Vagina (tissue), 2 donors: ENCODE data around the gene PKD1.

Experiments
- POLR2A ChIP-seq, 2 donors: fragments of 450-650 bp; IDR thresholded peaks; one replicate each; pipeline ENCODE4 v1.6.1; 2017; ENCODE audit warnings: antibody characterized with exemption in 2 of 2, mild to moderate bottlenecking in 2 of 2, moderate library complexity in 2 of 2
- POLR2AphosphoS5 ChIP-seq, 2 donors: sonication (generic); formaldehyde crosslinking; IDR thresholded peaks; one replicate each; pipeline ENCODE4 v1.9.0; 2017; ENCODE audit warnings: antibody characterized with exemption in 2 of 2, mild to moderate bottlenecking in 2 of 2, low read depth in 1 of 2; ENCODE audit not compliant: insufficient read depth in 1 of 2
- TF ChIP-seq, protein P1 (sequence below), 3 experiments: fragments of 450-650 bp in 2 of 3; fragments of 200-600 bp in 1 of 3; sonication (generic) in 1 of 3; IDR thresholded peaks; one replicate each; pipeline ENCODE4 v1.5.1; 2017 to 2019; ENCODE audit warnings: antibody characterized with exemption in 3 of 3, mild to moderate bottlenecking in 2 of 3, moderate library complexity in 2 of 3

DNA sequence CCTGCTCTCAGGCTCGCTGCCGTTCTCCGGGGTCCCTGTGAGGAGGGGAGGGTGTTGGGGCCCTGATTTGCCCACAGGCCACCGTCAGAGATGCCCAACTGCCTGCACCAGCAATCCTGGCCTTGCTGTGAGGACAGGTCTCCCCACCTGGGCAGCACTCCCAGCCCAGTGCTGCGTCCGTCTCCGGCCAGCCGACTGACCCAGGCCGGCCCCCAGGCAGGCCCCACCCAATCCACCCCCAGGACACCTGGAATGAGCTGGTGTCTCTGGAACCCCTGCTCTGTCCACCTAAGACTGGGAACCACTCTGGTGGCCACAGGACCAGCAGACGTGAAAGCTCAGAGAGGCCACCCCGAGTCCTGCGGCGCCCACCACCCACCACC is 20.1 kb downstream of the PKD1 start:
- TF ChIP-seq POLR2A (IDR thresholded peaks at IDR 0.05): no peak
- TF ChIP-seq, protein P1, sequence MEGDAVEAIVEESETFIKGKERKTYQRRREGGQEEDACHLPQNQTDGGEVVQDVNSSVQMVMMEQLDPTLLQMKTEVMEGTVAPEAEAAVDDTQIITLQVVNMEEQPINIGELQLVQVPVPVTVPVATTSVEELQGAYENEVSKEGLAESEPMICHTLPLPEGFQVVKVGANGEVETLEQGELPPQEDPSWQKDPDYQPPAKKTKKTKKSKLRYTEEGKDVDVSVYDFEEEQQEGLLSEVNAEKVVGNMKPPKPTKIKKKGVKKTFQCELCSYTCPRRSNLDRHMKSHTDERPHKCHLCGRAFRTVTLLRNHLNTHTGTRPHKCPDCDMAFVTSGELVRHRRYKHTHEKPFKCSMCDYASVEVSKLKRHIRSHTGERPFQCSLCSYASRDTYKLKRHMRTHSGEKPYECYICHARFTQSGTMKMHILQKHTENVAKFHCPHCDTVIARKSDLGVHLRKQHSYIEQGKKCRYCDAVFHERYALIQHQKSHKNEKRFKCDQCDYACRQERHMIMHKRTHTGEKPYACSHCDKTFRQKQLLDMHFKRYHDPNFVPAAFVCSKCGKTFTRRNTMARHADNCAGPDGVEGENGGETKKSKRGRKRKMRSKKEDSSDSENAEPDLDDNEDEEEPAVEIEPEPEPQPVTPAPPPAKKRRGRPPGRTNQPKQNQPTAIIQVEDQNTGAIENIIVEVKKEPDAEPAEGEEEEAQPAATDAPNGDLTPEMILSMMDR (IDR thresholded peaks at IDR 0.05): no peak
- no peak for TF ChIP-seq POLR2AphosphoS5 (IDR thresholded peaks at IDR 0.05; ENCODE audit: insufficient read depth in 1 of 2, low read depth in 1 of 2)
